Fibroblast of upper back skin (primary cell): ENCODE results near the gene SFXN5.

Experiments
- DNase-seq: peaks from one replicate; pipeline ENCODE4 v3.0.0-alpha.2; 2013

Gene SFXN5

GRCh38 chr2:72952110-72952823, 119.2 kb downstream of the SFXN5 start:
- DNase-seq: no peak

GRCh38 chr2:72951303-72952095, 120.0 kb downstream of the SFXN5 start:
- DNase-seq: no peak

- no peak for DNase-seq
Observed at GRCh38 chr2:72950558-72951255, 120.8 kb downstream of the SFXN5 start.

- no peak for DNase-seq
Observed at GRCh38 chr2:72949642-72950041, 121.9 kb downstream of the SFXN5 start.

GRCh38 chr2:72949045-72949444, 122.5 kb downstream of the SFXN5 start:
- DNase-seq: no peak

GRCh38 chr2:72947952-72948830, 123.3 kb downstream of the SFXN5 start:
- DNase-seq: no peak

GRCh38 chr2:72946466-72946865, 125.0 kb downstream of the SFXN5 start:
- DNase-seq: no peak

- DNase-seq: no peak
Observed at GRCh38 chr2:72945450-72946019, 126.0 kb downstream of the SFXN5 start.

GRCh38 chr2:72944804-72945449, 126.6 kb downstream of the SFXN5 start:
- no peak for DNase-seq

- no peak for DNase-seq
Observed at GRCh38 chr2:72943540-72944395, 127.7 kb downstream of the SFXN5 start.

GRCh38 chr2:72942881-72943418, 128.6 kb downstream of the SFXN5 start:
- DNase-seq: no peak

- DNase-seq: no peak
Observed at GRCh38 chr2:72942293-72942692, 129.2 kb downstream of the SFXN5 start.

- peak; percentile 53 for DNase-seq
Observed at GRCh38 chr2:72940786-72941185, 130.7 kb downstream of the SFXN5 start.

- no peak for DNase-seq
Observed at GRCh38 chr2:72940361-72940760, 131.2 kb downstream of the SFXN5 start.

- DNase-seq: no peak
Observed at GRCh38 chr2:72938455-72938854, 133.1 kb downstream of the SFXN5 start.

GRCh38 chr2:72937356-72937669, 134.2 kb downstream of the SFXN5 start:
- DNase-seq: peak; percentile 25

- no peak for DNase-seq
Observed at GRCh38 chr2:72936660-72937355, 134.7 kb downstream of the SFXN5 start.

- DNase-seq: no peak
Observed at GRCh38 chr2:72935611-72935957, 135.9 kb downstream of the SFXN5 start.

- DNase-seq: no peak
Observed at GRCh38 chr2:72934683-72935610, 136.6 kb downstream of the SFXN5 start.
